WTC11 (cell line): ENCODE data around the gene CTNNA2.

Experiments
- CREB1 ChIP-seq: sonication (generic); formaldehyde crosslinking; IDR thresholded peaks from 2 replicates; pipeline ENCODE4 v1.8.0; 2023; ENCODE audit warnings: mild to moderate bottlenecking, missing genetic modification reagents
- CTCF ChIP-seq: fragments of 200-600 bp; IDR thresholded peaks from 2 replicates; pipeline ENCODE4 v1.8.0; 2022; ENCODE audit warnings: antibody characterized with exemption

GRCh38 chr2:80080957-80081356 is 568.1 kb downstream of the CTNNA2 start:
- TF ChIP-seq CREB1 (CRISPR knock-in tag) (no peak), CTCF (no peak)
